HCT116 (cell line): Measurements from ENCODE around the gene EHD1. TPM values are rescaled to one million over a fixed set of nuclear protein-coding genes. Genes with fewer than 3 reads are reported as not detected.

Source experiments
- ATAC-seq: fragments of 200-7000 bp; cut with Tn5 transposase; 2 replicates; pipeline ENCODE4 v1.9.1; 2020; ENCODE audit warnings: mild to moderate bottlenecking, moderate library complexity
- BruUV-seq: library from RNA; stranded (reverse); fragments of 400-500 nt; replicated peaks from 2 replicates; lab custom pipeline; 2021; lab: Mats Ljungman, UMichigan
- CTCF ChIA-PET: fragments of 300-600 bp; sonication (Branson Sonifier 250); formaldehyde crosslinking; loops from one replicate; lab custom pipeline; 2021; ENCODE audit warnings: antibody characterized with exemption; lab: Charles Lee
- POLR2A ChIA-PET: fragments of 300-600, 350-600 bp; sonication (Branson Sonifier 250); formaldehyde crosslinking; loops from one replicate; lab custom pipeline; 2021; ENCODE audit warnings: antibody characterized with exemption; lab: Charles Lee
- RAD21 ChIA-PET, 2 experiments: fragments of 300-600 bp; sonication (Branson Sonifier 250); formaldehyde crosslinking; loops; one replicate each; lab custom pipeline; 2023; ENCODE audit warnings: low total read pairs in 2 of 2; ENCODE audit not compliant: uncharacterized antibody in 2 of 2, unreplicated experiment in 2 of 2, low non-redundant PET in 1 of 2; lab: Charles Lee
- DNase-seq: peaks from one replicate; pipeline ENCODE4 v3.0.0-alpha.2; 2010; ENCODE audit warnings: low read depth, low spot score
- H2AFZ ChIP-seq: fragments of 200-600 bp; shearing (Covaris generic), sonication (generic); 2 replicates; pipeline ENCODE4 v1.6.1; 2017; ENCODE audit warnings: low read depth, mixed run types, mixed read lengths, antibody characterized with exemption, low read length; ENCODE audit not compliant: poor library complexity, severe bottlenecking
- H3K27ac ChIP-seq: 2 replicates; pipeline ENCODE4 v1.5.1; 2012; ENCODE audit warnings: low read depth, low read length
- H3K27me3 ChIP-seq: fragments of 200-600 bp; sonication (generic); 2 replicates; pipeline ENCODE4 v1.6.1; 2016; ENCODE audit warnings: mixed run types, low read length, mixed read lengths; ENCODE audit not compliant: insufficient read depth
- H3K36me3 ChIP-seq, 2 experiments: fragments of 200-500 bp in 1 of 2; fragments of 200-600 bp in 1 of 2; sonication (Bioruptor generic) in 1 of 2; sonication (generic) in 1 of 2; 2 replicates each; pipeline versions ENCODE4 v1.5.1 to v1.6.1; 2014 to 2016; ENCODE audit warnings: low read length in 2 of 2, inconsistent platforms in 1 of 2, mixed read lengths in 1 of 2, mixed run types in 1 of 2; ENCODE audit not compliant: insufficient read depth in 2 of 2, control insufficient read depth in 1 of 2
- H3K4me1 ChIP-seq, 2 experiments: fragments of 200-600 bp in 1 of 2; sonication (generic) in 1 of 2; 2 replicates each; pipeline versions ENCODE4 v1.5.1 to v1.6.1; 2012 to 2017; ENCODE audit warnings: low read length in 2 of 2, inconsistent platforms in 1 of 2, mild to moderate bottlenecking in 1 of 2, mixed read lengths in 1 of 2, mixed run types in 1 of 2, moderate library complexity in 1 of 2; ENCODE audit not compliant: insufficient read depth in 2 of 2, control insufficient read depth in 1 of 2
- H3K4me2 ChIP-seq: fragments of 200-600 bp; sonication (generic); 2 replicates; pipeline ENCODE4 v1.6.1; 2017; ENCODE audit warnings: mixed run types, low read length, mixed read lengths
- H3K4me3 ChIP-seq, 2 experiments: fragments of 200-600 bp in 1 of 2; sonication (generic) in 1 of 2; replicated peaks in 1 of 2; 2 replicates each; pipeline ENCODE4 v1.5.1; 2011 to 2016; ENCODE audit warnings: low read length in 2 of 2, control low read depth in 1 of 2, low read depth in 1 of 2, mild to moderate bottlenecking in 1 of 2, mixed read lengths in 1 of 2, mixed run types in 1 of 2
- H3K79me2 ChIP-seq: fragments of 200-600 bp; sonication (generic); 2 replicates; pipeline ENCODE4 v1.6.1; 2017; ENCODE audit warnings: mild to moderate bottlenecking, mixed run types, low read length, moderate library complexity, mixed read lengths; ENCODE audit not compliant: insufficient read depth
- H3K9ac ChIP-seq: fragments of 200-600 bp; sonication (generic); 2 replicates; pipeline ENCODE4 v1.6.1; 2016; ENCODE audit warnings: low read length, mixed read lengths
- H3K9me2 ChIP-seq: fragments of 200-600 bp; sonication (generic), shearing (Covaris generic); 2 replicates; pipeline ENCODE4 v1.6.1; 2017; ENCODE audit warnings: mixed run types, mild to moderate bottlenecking, moderate library complexity; ENCODE audit not compliant: insufficient read depth
- H3K9me3 ChIP-seq, 2 experiments: fragments of 200-500 bp in 1 of 2; fragments of 200-600 bp in 1 of 2; sonication (Bioruptor generic) in 1 of 2; sonication (generic) in 1 of 2; 2 replicates each; pipeline ENCODE4 v1.6.1; 2014 to 2017; ENCODE audit warnings: low read length in 2 of 2, mixed read lengths in 2 of 2, inconsistent platforms in 1 of 2, low read depth in 1 of 2, mild to moderate bottlenecking in 1 of 2, mixed run types in 1 of 2, moderate library complexity in 1 of 2; ENCODE audit not compliant: control insufficient read depth in 1 of 2, insufficient read depth in 1 of 2
- H4K20me1 ChIP-seq: fragments of 200-600 bp; sonication (generic), shearing (Covaris generic); 2 replicates; pipeline ENCODE4 v1.6.1; 2017; ENCODE audit warnings: mixed run types, mild to moderate bottlenecking, moderate library complexity; ENCODE audit not compliant: insufficient read depth
- CBX3 ChIP-seq: IDR thresholded peaks from 2 replicates; pipeline ENCODE4 v1.6.1; 2012; ENCODE audit warnings: low read depth
- CEBPB ChIP-seq: IDR thresholded peaks from 2 replicates; pipeline ENCODE4 v1.6.1; 2012; ENCODE audit warnings: low read depth
- EZH2 ChIP-seq: fragments of 200-600 bp; sonication (generic); IDR thresholded peaks from 2 replicates; pipeline ENCODE4 v1.6.1; 2017; ENCODE audit warnings: antibody characterized with exemption, mixed run types
- EZH2phosphoT487 ChIP-seq: fragments of 200-600 bp; IDR thresholded peaks from 2 replicates; pipeline ENCODE4 v1.6.1; 2018; ENCODE audit warnings: antibody characterized with exemption, borderline replicate concordance
- JUND ChIP-seq: IDR thresholded peaks from 2 replicates; pipeline ENCODE4 v1.6.1; 2012
- POLR2AphosphoS5 ChIP-seq: IDR thresholded peaks from 2 replicates; pipeline ENCODE4 v1.6.1; 2011; ENCODE audit warnings: mild to moderate bottlenecking, low read depth, low read length, moderate library complexity
- SRF ChIP-seq: IDR thresholded peaks from 2 replicates; pipeline ENCODE4 v1.6.1; 2012; ENCODE audit warnings: low read depth
- ZFX ChIP-seq: fragments of 450-650 bp; IDR thresholded peaks from 2 replicates; pipeline ENCODE4 v1.6.1; 2017
- intact Hi-C: fragments of 100-400 bp; cut with micrococcal nuclease; formaldehyde crosslinking; loops from 2 replicates; pipeline ENCODE4 v1.10.0; 2022
- total RNA-seq: library from RNA; stranded (reverse); gene quantifications from one replicate; pipeline ENCODE4 v1.2.1, GENCODE V29; 2021; ENCODE audit not compliant: unreplicated experiment
- TF ChIP-seq, protein P1 (sequence below): IDR thresholded peaks from 2 replicates; pipeline ENCODE4 v1.6.1; 2012; ENCODE audit warnings: low read depth

EHD1 gene
- total RNA-seq, 1 experiment from 2014 or later = 48.1 TPM

DNA sequence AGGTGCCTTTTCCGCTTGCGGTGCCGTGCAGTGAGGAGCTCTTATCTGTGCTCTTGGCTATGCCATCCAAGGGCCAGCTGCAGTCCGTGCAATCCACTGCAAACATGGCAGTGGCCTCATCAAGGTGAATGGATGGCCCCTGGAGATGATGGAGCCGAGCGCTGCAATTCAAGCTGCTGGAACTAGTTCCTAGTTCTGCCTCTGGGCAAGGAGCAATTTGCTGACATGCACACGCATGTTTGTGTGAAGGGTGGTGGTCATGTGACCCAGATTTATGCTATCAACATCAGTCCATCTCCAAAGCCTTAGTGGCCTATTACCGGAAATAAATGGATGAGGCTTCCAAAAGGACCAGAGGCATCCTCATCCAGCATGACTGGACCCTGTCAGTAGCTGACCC, 3.1 kb upstream of the EHD1 start:
- TF ChIP-seq ZFX (no peak), CEBPB (no peak), POLR2AphosphoS5 (no peak), EZH2phosphoT487 (no peak), SRF (no peak), JUND (no peak), CBX3 (no peak), EZH2 (no peak)
- TF ChIP-seq, protein P1, sequence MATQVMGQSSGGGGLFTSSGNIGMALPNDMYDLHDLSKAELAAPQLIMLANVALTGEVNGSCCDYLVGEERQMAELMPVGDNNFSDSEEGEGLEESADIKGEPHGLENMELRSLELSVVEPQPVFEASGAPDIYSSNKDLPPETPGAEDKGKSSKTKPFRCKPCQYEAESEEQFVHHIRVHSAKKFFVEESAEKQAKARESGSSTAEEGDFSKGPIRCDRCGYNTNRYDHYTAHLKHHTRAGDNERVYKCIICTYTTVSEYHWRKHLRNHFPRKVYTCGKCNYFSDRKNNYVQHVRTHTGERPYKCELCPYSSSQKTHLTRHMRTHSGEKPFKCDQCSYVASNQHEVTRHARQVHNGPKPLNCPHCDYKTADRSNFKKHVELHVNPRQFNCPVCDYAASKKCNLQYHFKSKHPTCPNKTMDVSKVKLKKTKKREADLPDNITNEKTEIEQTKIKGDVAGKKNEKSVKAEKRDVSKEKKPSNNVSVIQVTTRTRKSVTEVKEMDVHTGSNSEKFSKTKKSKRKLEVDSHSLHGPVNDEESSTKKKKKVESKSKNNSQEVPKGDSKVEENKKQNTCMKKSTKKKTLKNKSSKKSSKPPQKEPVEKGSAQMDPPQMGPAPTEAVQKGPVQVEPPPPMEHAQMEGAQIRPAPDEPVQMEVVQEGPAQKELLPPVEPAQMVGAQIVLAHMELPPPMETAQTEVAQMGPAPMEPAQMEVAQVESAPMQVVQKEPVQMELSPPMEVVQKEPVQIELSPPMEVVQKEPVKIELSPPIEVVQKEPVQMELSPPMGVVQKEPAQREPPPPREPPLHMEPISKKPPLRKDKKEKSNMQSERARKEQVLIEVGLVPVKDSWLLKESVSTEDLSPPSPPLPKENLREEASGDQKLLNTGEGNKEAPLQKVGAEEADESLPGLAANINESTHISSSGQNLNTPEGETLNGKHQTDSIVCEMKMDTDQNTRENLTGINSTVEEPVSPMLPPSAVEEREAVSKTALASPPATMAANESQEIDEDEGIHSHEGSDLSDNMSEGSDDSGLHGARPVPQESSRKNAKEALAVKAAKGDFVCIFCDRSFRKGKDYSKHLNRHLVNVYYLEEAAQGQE = no peak
- Histone ChIP-seq H3K27me3 (no peaks in the 10 kb centered on the region), H3K4me2 (no peak overlapping the region), H3K4me1 (peaks cover 13 to 26% of the 10 kb centered on the region in 2 experiments), H3K36me3 (peaks cover 0 to under 1% of the 10 kb centered on the region in 2 experiments; a peak in 1 of 4 replicates), H3K9me2 (no peaks in the 10 kb centered on the region), H3K9ac (no peak overlapping the region), H3K4me3 (no peak overlapping the region), H4K20me1 (no peaks in the 10 kb centered on the region), H2AFZ (no peak overlapping the region), H3K79me2 (peaks cover 23% of the 10 kb centered on the region), H3K27ac (no peak overlapping the region), H3K9me3 (no peaks in the 10 kb centered on the region)
- DNase-seq (no peak), ATAC-seq (no peak)
- POLR2A ChIA-PET = no interaction called here
- intact Hi-C loops = no loop called here
- RAD21 ChIA-PET = no interaction called here
- BruUV-seq = no TSS peak
- CTCF ChIA-PET = no interaction called here
